IPS-NIHi7 (cell line): Measurements from ENCODE around the gene PMAIP1.

Experiments
- DNase-seq: peaks from one replicate; pipeline ENCODE4 v3.0.0; 2012; ENCODE audit warnings: mixed read lengths; ENCODE audit errors: extremely low spot score

PMAIP1 gene

GRCh38 chr18:59952283-59953007 is 52.6 kb downstream of the PMAIP1 start:
- no peak for DNase-seq
